ENCODE measurements around the gene ASB6.

DNA sequence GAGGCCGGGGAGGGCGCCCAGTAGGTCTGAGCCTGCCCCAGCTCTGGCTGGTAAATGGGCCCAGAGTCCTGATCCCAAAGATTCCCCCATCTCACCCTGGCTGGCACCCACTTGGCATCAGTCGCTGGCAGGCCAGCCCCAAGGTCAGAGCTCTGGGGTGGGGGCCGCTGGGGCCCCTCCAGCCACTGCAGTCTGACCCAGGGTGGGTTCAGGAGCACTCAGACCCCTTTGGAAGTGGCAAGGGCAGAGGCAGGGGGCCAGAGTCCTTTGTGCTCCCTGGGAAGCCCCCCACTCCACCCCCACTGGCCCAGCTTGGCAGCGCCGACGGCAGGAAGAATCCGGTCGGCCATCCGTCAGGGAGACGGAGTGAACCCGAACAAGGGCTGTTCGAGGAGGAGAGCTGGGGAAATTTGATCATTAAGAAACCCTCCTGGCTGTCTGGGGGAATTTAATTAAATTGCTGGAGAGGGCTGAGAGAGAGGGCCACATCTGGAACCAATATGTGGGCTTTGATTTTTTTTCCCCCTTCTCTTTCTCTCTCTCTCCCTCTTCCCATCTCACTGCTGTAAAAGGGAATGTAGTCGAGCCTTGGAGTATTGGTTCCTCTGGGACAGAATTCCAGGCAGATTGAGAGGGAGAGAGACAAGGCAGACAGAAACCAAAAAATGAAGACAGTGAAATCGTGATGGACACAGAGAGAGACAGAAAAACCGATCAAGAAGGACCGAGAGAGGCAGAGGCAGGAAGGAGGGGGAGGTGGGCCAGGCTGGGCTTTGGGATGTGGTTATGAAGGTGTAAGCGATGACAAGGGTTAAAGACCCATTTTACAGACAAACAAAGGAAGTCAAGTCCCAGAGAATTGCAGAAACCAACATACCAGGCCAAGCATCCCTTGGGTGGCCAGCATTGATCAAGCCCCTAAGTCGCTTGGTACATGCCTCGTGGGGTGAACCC lies 8.1 kb upstream of the ASB6 start:
- TF ChIP-seq HNF4A (conservative IDR thresholded peaks at IDR 0.05) (no peak), RAD21 (IDR thresholded peaks at IDR 0.05) (no peak), RXRA (IDR thresholded peaks at IDR 0.05) (no peak), CTCF (IDR thresholded peaks at IDR 0.05; ENCODE audit: low read depth, low read length, missing input control) (no peak), YY1 (IDR thresholded peaks at IDR 0.05) (no peak), MAX (IDR thresholded peaks at IDR 0.05) (no peak), TAF1 (conservative IDR thresholded peaks at IDR 0.05) (no peak)

Data from liver (tissue), 3 donors.